ENCODE results near the gene GALNS. TPM values are rescaled to one million over a fixed set of nuclear protein-coding genes. Genes with fewer than 3 reads are reported as not detected.
"Not testable (repeated sequence)": the region's sequence is repeated elsewhere in the genome, so short reads cannot be mapped to it uniquely, and the experiment has no call there.

Gene GALNS
- total RNA-seq, 1 donor from 2014 or later = 38.9 TPM

- intact Hi-C loops (cut with micrococcal nuclease) = no loop called here
Observed at GRCh38 chr16:88773812-88774291, 82.9 kb downstream of the GALNS start.

GRCh38 chr16:88772871-88773811 is 83.6 kb downstream of the GALNS start:
- intact Hi-C loops (cut with micrococcal nuclease) = no loop called here

GRCh38 chr16:88771781-88772180 is 85.0 kb downstream of the GALNS start:
- intact Hi-C loops (cut with micrococcal nuclease) = not testable (repeated sequence)

GRCh38 chr16:88771294-88771772 is 85.4 kb downstream of the GALNS start:
- intact Hi-C loops (cut with micrococcal nuclease) = no loop called here

GRCh38 chr16:88770461-88771293 is 86.1 kb downstream of the GALNS start:
- intact Hi-C loops (cut with micrococcal nuclease) = no loop called here

GRCh38 chr16:88769617-88770460 is 86.9 kb downstream of the GALNS start:
- intact Hi-C loops (cut with micrococcal nuclease) = no loop called here

- intact Hi-C loops (cut with micrococcal nuclease) = no loop called here
Observed at GRCh38 chr16:88768071-88768783, 88.5 kb downstream of the GALNS start.

GRCh38 chr16:88767546-88768070 is 89.1 kb downstream of the GALNS start:
- intact Hi-C loops (cut with micrococcal nuclease) = no loop called here

- intact Hi-C loops (cut with micrococcal nuclease) = no loop called here
Observed at GRCh38 chr16:88766975-88767374, 89.8 kb downstream of the GALNS start.

GRCh38 chr16:88764913-88765349 is 91.8 kb downstream of the GALNS start:
- intact Hi-C loops (cut with micrococcal nuclease) = no loop called here

GRCh38 chr16:88764080-88764479 is 92.7 kb downstream of the GALNS start:
- intact Hi-C loops (cut with micrococcal nuclease) = no loop called here

Other genes starting within 250 kb of the GALNS start
- 0.25 TPM in 1 of 2 replicates, not detected in the other for gene IL17C, start 218.4 kb downstream of the GALNS start, total RNA-seq
- gene CYBA, start 205.9 kb downstream of the GALNS start, total RNA-seq = 436 and 456 TPM in 2 replicates
- gene MVD, start 193.9 kb downstream of the GALNS start, total RNA-seq = 65.6 and 68.6 TPM in 2 replicates
- 7.2 and 8.1 TPM in 2 replicates for gene SNAI3, start 170.4 kb downstream of the GALNS start, total RNA-seq
- 120 and 126 TPM in 2 replicates for gene RNF166, start 150.5 kb downstream of the GALNS start, total RNA-seq
- gene CTU2, start 150.4 kb downstream of the GALNS start, total RNA-seq = 28.1 and 30.5 TPM in 2 replicates
- gene PIEZO1, start 71.7 kb downstream of the GALNS start, total RNA-seq = 289 and 306 TPM in 2 replicates
- gene CDT1, start 53.2 kb downstream of the GALNS start, total RNA-seq = 92.7 and 95.3 TPM in 2 replicates
- gene APRT, start 45.0 kb downstream of the GALNS start, total RNA-seq = 183 and 196 TPM in 2 replicates
- gene TRAPPC2L, start 180 bp upstream of the GALNS start, total RNA-seq = 59.8 and 60.1 TPM in 2 replicates
- not detected in 2 replicates for gene PABPN1L, start 9.7 kb upstream of the GALNS start, total RNA-seq
- 0.64 and 0.73 TPM in 2 replicates for gene CBFA2T3, start 120.3 kb upstream of the GALNS start, total RNA-seq
- gene ACSF3, start 236.9 kb upstream of the GALNS start, total RNA-seq = 50.0 and 51.4 TPM in 2 replicates

Measured in T-helper 2 cell treated with Interferon-gamma antibody and Interleukin-4, amounts not matched to agents 100 ng/mL and 5 ng/mL, for 36 hours (primary cell).